GM12891 (cell line): Measurements from ENCODE around the gene TNFSF10.
"Not testable (repeated sequence)": the region's sequence is repeated elsewhere in the genome, so short reads cannot be mapped to it uniquely, and the experiment has no call there.

Experiments used
- DNase-seq: peaks from one replicate; pipeline ENCODE4 v3.0.0; 2011; ENCODE audit warnings: low spot score; ENCODE audit not compliant: insufficient read length
- FAIRE-seq: peaks from 2 replicates; lab custom pipeline; 2011; peaks lifted over from hg19 to GRCh38; lab: Jason Lieb, UNC
- PAX5 ChIP-seq: IDR thresholded peaks from 2 replicates; pipeline ENCODE4 v1.6.1; 2011; ENCODE audit warnings: low read length, moderate library complexity, mild to moderate bottlenecking; ENCODE audit not compliant: insufficient read depth, severe bottlenecking
- POLR2A ChIP-seq: IDR thresholded peaks from 2 replicates; pipeline ENCODE4 v1.6.1; 2011; ENCODE audit warnings: low read depth, low read length, control low read depth
- POLR2AphosphoS5 ChIP-seq: IDR thresholded peaks from 2 replicates; pipeline ENCODE4 v1.6.1; 2011; ENCODE audit warnings: low read depth, low read length, control low read depth
- POU2F2 ChIP-seq: IDR thresholded peaks from 2 replicates; pipeline ENCODE4 v1.6.1; 2011; ENCODE audit warnings: low read depth, mild to moderate bottlenecking, control low read depth, low read length, moderate library complexity
- SPI1 ChIP-seq: IDR thresholded peaks from 2 replicates; pipeline ENCODE4 v1.6.1; 2011; ENCODE audit warnings: low read depth, low read length, control low read depth
- TAF1 ChIP-seq: IDR thresholded peaks from 2 replicates; pipeline ENCODE4 v1.6.1; 2011; ENCODE audit warnings: low read depth, low read length, control low read depth

The TNFSF10 gene

DNA sequence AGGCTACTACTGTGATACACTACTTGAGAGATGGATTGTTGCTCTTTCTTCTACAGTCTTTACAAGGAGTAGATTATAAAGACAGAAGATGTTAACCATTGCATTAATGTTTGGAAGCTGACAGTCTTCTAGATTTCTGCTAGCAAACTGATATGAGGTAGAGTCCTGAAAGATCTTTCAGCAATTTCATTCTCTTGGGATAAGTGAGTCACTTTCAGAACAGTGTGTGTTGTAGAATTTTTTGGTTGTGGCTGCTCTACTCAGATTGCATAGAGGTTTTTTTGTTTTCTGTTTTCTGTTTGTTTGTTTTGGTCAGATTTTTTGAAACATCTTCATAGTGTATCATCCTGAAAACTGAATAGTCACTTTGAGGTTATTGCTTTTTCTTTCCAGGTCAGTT lies 17.1 kb downstream of the TNFSF10 start:
- no peak for TF ChIP-seq POLR2AphosphoS5
- DNase-seq (no peak), FAIRE-seq (no peak)

GRCh38 chr3:172501540-172501939 lies 21.7 kb downstream of the TNFSF10 start:
- no peak for FAIRE-seq
- no peak for DNase-seq
- TF ChIP-seq TAF1, result no peak
- no peak for TF ChIP-seq SPI1
- TF ChIP-seq POU2F2, result no peak
- no peak for TF ChIP-seq PAX5
- TF ChIP-seq POLR2A, result no peak
- no peak for TF ChIP-seq POLR2AphosphoS5

GRCh38 chr3:172490198-172490669 lies 33.0 kb downstream of the TNFSF10 start:
- DNase-seq, FAIRE-seq: not testable (repeated sequence)

DNA sequence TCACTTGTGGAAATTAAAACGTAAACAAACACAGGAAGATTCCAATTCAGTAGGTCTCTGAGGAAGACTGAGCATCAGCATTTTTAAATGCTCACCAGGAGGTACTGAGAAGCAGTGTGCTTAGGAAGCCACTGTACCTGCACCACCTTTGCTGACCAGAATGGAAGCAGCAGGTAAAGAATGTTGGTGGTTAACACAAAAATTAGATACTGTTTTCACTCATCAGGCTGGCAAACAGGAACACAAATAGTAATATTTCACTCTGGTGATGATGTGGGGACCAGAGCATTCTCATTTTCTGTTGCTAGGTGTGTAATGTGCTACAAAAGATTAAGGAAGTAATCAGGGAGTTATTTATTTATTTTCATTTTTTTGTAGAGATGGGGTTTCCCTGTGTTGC lies 45.1 kb downstream of the TNFSF10 start:
- TF ChIP-seq SPI1 (no peak), TAF1 (no peak), POLR2AphosphoS5 (no peak), PAX5 (no peak), POLR2A (no peak), POU2F2 (no peak)
- DNase-seq, result no peak
- peak; percentile 35 for FAIRE-seq

DNA sequence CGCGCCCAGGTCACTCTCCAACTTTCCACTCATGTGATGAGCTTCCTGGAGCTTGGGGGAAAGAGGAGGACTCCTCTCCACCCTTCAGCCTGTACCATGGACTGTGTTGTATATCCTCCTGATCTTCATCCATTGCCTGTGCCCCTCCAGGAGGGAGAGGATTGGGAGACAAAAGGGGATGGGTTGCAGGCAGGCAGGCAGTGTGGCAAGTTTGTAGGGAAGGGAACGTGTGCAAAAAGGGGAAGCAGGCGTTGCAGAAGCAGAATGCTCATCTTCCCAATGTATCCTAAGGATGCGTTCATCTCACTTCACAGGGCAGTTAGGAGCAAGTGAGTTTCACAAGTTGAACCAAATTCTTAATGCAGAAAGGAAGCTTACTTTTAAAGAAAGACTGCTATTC lies 46.9 kb downstream of the TNFSF10 start:
- no peak for DNase-seq
- no peak for TF ChIP-seq TAF1
- 0 out of 2 replicates have a peak, but pooled peaks have one; percentile 17 for TF ChIP-seq SPI1
- FAIRE-seq, result peak; percentile 16

GRCh38 chr3:172475703-172476102 lies 47.5 kb downstream of the TNFSF10 start:
- DNase-seq (no peak), FAIRE-seq (no peak)
- TF ChIP-seq TAF1, result no peak
- TF ChIP-seq POLR2A, result no peak
- no peak for TF ChIP-seq POLR2AphosphoS5
- no peak for TF ChIP-seq POU2F2
- TF ChIP-seq SPI1, result no peak
- TF ChIP-seq PAX5, result no peak

DNA sequence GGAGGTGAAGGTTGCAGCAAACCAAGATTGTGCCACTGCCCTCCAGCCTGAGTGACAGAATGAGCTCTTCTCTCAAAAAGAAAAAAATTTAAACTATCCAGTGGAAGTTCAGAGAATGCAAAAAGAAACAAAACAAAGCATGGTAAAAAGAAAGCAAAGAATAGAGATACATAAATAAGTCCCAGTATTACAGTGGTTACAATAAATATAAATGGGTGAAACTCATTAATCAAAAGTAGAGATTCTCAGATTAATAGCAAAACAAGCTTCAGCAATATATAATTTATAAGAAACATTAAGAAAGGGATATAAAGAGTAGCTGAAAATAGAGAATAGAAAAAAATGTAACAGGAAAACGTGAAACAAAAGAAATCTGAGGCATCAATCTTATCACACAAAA lies 51.3 kb downstream of the TNFSF10 start:
- DNase-seq (no peak), FAIRE-seq (no peak)
- TF ChIP-seq SPI1 (no peak), PAX5 (no peak), POU2F2 (no peak), POLR2A (no peak), TAF1 (no peak), POLR2AphosphoS5 (no peak)

- no peak for FAIRE-seq
- TF ChIP-seq POLR2AphosphoS5 (no peak), TAF1 (no peak), POLR2A (no peak), PAX5 (no peak), POU2F2 (no peak), SPI1 (no peak)
- no peak for DNase-seq
Observed at GRCh38 chr3:172470588-172470987, 52.6 kb downstream of the TNFSF10 start.

DNA sequence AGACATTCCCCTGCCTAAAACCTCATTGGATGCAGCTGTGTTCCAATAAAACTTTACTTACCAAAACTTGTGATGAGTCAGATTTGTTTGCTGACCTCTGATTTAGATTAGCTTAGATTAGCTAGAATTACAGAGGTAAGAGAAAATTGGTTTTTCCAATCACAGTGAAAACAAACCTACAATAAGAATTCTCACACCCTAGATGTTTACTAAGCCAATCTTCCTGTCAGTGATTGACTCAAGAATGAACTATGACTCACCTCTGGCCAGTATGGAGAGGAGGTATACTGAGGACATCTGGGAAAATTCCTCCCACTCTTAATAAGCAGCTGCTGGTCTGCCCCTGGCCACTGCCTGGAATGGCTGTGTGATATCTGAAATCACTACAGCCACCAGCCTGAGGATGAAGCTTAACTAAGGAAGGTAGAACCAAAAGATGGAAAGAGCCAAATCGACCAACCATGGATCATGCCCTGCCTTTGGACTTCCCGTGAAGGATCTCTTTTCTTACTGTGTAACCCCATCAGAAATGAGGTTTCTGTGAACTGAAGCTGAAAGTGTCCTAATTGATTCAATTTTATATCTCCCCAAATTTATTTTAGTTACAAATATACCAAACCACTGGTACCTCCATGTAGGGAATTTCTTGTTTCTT lies 55.9 kb downstream of the TNFSF10 start:
- TF ChIP-seq POU2F2 (no peak), SPI1 (no peak), TAF1 (no peak), POLR2A (no peak), POLR2AphosphoS5 (no peak)
- FAIRE-seq, result no peak
- DNase-seq, result no peak

DNA sequence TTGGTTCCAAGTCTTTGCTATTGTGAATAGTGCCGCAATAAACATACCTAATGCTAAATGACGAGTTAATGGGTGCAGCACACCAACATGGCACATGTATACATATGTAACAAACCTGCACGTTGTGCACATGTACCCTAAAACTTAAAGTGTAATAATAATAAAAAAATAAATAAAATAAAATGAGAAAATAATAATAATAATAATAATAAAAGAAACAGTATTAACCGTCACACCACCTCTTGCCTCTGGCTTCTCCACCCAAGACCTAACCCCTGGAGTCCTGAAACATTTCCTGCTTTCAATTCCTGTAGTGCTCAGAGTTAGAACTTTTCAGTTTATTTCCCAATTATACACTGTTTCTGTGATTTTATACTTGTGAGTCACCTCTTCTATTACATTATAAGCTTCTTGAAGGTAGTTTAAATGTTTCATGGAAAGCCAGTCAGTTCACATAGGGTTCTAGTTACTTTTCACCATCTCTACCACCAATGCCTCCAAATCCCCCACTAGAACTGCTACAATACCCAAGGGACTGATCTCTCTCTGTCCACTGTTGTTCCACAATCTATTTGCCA lies 56.6 kb downstream of the TNFSF10 start:
- FAIRE-seq, result no peak
- TF ChIP-seq POLR2A (no peak), PAX5 (no peak), TAF1 (no peak)
- DNase-seq, result no peak

GRCh38 chr3:172465281-172465680 lies 57.9 kb downstream of the TNFSF10 start:
- FAIRE-seq, result no peak
- TF ChIP-seq POU2F2 (no peak), SPI1 (no peak), POLR2A (no peak), POLR2AphosphoS5 (no peak), TAF1 (no peak), PAX5 (no peak)
- no peak for DNase-seq
